NCI-H1092 (cell line): ENCODE data around the gene GMIP.
"Not testable (repeated sequence)": the region's sequence is repeated elsewhere in the genome, so short reads cannot be mapped to it uniquely, and the experiment has no call there.

Experiments used
- DNase-seq: peaks from one replicate; lab custom pipeline; 2025; lab: John Stamatoyannopoulos, UW

The GMIP gene

GRCh38 chr19:19634516-19635312 is 8.7 kb downstream of the GMIP start:
- no peak for DNase-seq

GRCh38 chr19:19633711-19634515 is 9.5 kb downstream of the GMIP start:
- no peak for DNase-seq

GRCh38 chr19:19632661-19633060 is 10.8 kb downstream of the GMIP start:
- DNase-seq = no peak

GRCh38 chr19:19631346-19631745 is 12.1 kb downstream of the GMIP start:
- no peak for DNase-seq

GRCh38 chr19:19630426-19630825 is 13.0 kb downstream of the GMIP start:
- no peak for DNase-seq

- DNase-seq = no peak
Observed at GRCh38 chr19:19630062-19630414, 13.4 kb downstream of the GMIP start.

- peak; percentile 40 for DNase-seq
Observed at GRCh38 chr19:19628501-19629134, 14.8 kb downstream of the GMIP start.

GRCh38 chr19:19627621-19628500 is 15.6 kb downstream of the GMIP start, which contains the start of gene LPAR2:
Gene LPAR2 (minus strand): TSS chr19:19628220. CDS start chr19:19627275, 945 bp downstream.
- no peak for DNase-seq

GRCh38 chr19:19626516-19627472 is 16.7 kb downstream of the GMIP start:
- no peak for DNase-seq

GRCh38 chr19:19624032-19624570 is 19.4 kb downstream of the GMIP start:
- DNase-seq = no peak

GRCh38 chr19:19623383-19623782 is 20.1 kb downstream of the GMIP start:
- no peak for DNase-seq

- DNase-seq = no peak
Observed at GRCh38 chr19:19619849-19620210, 23.6 kb downstream of the GMIP start.

- DNase-seq = no peak
Observed at GRCh38 chr19:19619181-19619848, 24.1 kb downstream of the GMIP start.

- peak; percentile 94 for DNase-seq
Observed at GRCh38 chr19:19618219-19619051, 25.0 kb downstream of the GMIP start, which contains the start of gene PBX4. Gene PBX4 (minus strand): TSS chr19:19618687. CDS start chr19:19618629, 58 bp downstream.

GRCh38 chr19:19615086-19615485 is 28.4 kb downstream of the GMIP start:
- no peak for DNase-seq

GRCh38 chr19:19613506-19613905 is 30.0 kb downstream of the GMIP start:
- DNase-seq = no peak

GRCh38 chr19:19610376-19611202 is 32.9 kb downstream of the GMIP start:
- DNase-seq = no peak

GRCh38 chr19:19606686-19607085 is 36.8 kb downstream of the GMIP start:
- not testable (repeated sequence) for DNase-seq
